ENCODE data around the gene CLHC1. TPM values are rescaled to one million over a fixed set of nuclear protein-coding genes. Genes with fewer than 3 reads are reported as not detected.
A peak's percentile ranks its signal among the peaks of the same experiment; 100 is the strongest.
"Not testable (repeated sequence)": the region's sequence is repeated elsewhere in the genome, so short reads cannot be mapped to it uniquely, and the experiment has no call there.

Gene CLHC1
- total RNA-seq, 1 donor from 2014 or later: 25.0 TPM

DNA sequence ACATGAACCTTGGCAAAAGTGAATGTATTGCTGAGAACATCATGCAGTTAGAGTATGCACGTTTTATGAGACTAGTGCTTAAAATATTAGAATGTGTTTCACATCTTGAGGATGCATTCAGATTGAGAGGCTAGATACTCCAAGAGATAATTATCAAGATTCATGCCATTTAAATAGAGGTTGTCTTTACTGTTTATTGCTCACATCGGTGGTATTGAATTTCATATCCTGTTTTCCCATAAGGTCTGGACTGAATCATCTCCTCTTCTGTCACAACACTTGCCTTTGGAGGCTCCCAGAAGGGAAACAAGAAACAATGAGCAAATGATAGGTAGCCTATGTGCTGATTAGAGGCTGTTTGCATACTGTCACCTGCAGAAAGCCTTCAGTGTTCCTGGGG is 83.8 kb downstream of the CLHC1 start:
- Mint-ChIP-seq H3K36me3 (peaks cover 4% of the 10 kb centered on the region), H3K27ac (peak overlapping the region; percentile 35), H3K4me3 (no peak overlapping the region), H3K27me3 (no peaks in the 10 kb centered on the region), H3K9me3 (peaks cover 4% of the 10 kb centered on the region), H3K4me1 (ENCODE audit: unreplicated experiment) (peaks cover 12% of the 10 kb centered on the region)
- no peak for DNase-seq (ENCODE audit: extremely low spot score, unreplicated experiment)
- no peak for TF ChIP-seq CTCF (conservative IDR thresholded peaks at IDR 0.05)

- Mint-ChIP-seq H3K27me3 (no peaks in the 10 kb centered on the region), H3K27ac (no peak overlapping the region), H3K4me3 (no peak overlapping the region), H3K4me1 (ENCODE audit: unreplicated experiment) (peaks cover 9% of the 10 kb centered on the region), H3K9me3 (peaks cover 8% of the 10 kb centered on the region), H3K36me3 (peaks cover 6% of the 10 kb centered on the region)
- TF ChIP-seq CTCF (conservative IDR thresholded peaks at IDR 0.05): no peak
- DNase-seq (ENCODE audit: extremely low spot score, unreplicated experiment): no peak
Measured at GRCh38 chr2:55147531-55147930, 84.6 kb downstream of the CLHC1 start.

GRCh38 chr2:55147041-55147440 is 85.1 kb downstream of the CLHC1 start:
- no peak for TF ChIP-seq CTCF (conservative IDR thresholded peaks at IDR 0.05)
- peaks cover 11% of the 10 kb centered on the region for H3K9me3 Mint-ChIP-seq
- peaks cover 12% of the 10 kb centered on the region for H3K4me1 Mint-ChIP-seq (ENCODE audit: unreplicated experiment)
- no peaks in the 10 kb centered on the region for H3K27me3 Mint-ChIP-seq
- no peak overlapping the region for H3K4me3 Mint-ChIP-seq
- H3K36me3 Mint-ChIP-seq: peaks cover 8% of the 10 kb centered on the region
- no peak for DNase-seq (ENCODE audit: extremely low spot score, unreplicated experiment)
- H3K27ac Mint-ChIP-seq: no peak overlapping the region

DNA sequence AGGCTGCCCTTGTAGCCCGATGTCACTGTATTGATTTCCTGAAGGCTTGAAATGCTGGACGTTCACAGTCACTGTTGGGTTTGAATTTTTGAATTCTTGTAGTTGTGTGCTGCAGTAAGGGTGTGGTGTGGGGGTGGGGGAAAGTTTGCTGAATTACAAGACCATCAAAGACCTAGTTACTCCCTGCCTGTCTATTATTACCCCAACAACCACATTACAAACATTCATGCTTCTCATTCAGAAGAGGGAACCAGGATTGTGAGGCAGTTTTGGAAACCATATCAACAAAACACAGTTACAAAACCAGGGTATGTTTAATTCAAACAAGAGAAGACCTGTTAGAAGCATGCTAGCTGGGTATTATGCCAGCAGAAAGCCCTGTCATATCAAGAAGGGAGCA is 85.8 kb downstream of the CLHC1 start:
- Mint-ChIP-seq H3K36me3 (peaks cover 8% of the 10 kb centered on the region), H3K4me1 (ENCODE audit: unreplicated experiment) (peaks cover 12% of the 10 kb centered on the region), H3K4me3 (no peak overlapping the region), H3K27me3 (no peaks in the 10 kb centered on the region), H3K27ac (no peak overlapping the region), H3K9me3 (peaks cover 11% of the 10 kb centered on the region)
- TF ChIP-seq CTCF (conservative IDR thresholded peaks at IDR 0.05): no peak
- no peak for DNase-seq (ENCODE audit: extremely low spot score, unreplicated experiment)

GRCh38 chr2:55144922-55145820 is 86.9 kb downstream of the CLHC1 start:
- peaks cover 11% of the 10 kb centered on the region for H3K9me3 Mint-ChIP-seq
- no peak for TF ChIP-seq CTCF (conservative IDR thresholded peaks at IDR 0.05)
- H3K27ac Mint-ChIP-seq: no peak overlapping the region
- peaks cover 12% of the 10 kb centered on the region for H3K4me1 Mint-ChIP-seq (ENCODE audit: unreplicated experiment)
- H3K36me3 Mint-ChIP-seq: peaks cover 8% of the 10 kb centered on the region
- no peaks in the 10 kb centered on the region for H3K27me3 Mint-ChIP-seq
- no peak for DNase-seq (ENCODE audit: extremely low spot score, unreplicated experiment)
- H3K4me3 Mint-ChIP-seq: no peak overlapping the region

GRCh38 chr2:55143706-55144105 is 88.4 kb downstream of the CLHC1 start:
- DNase-seq (ENCODE audit: extremely low spot score, unreplicated experiment); H3K4me3 Mint-ChIP-seq; H3K27ac Mint-ChIP-seq; H3K27me3 Mint-ChIP-seq; H3K36me3 Mint-ChIP-seq: not testable (repeated sequence)
- Mint-ChIP-seq H3K4me1 (ENCODE audit: unreplicated experiment) (peaks cover 14% of the 10 kb centered on the region), H3K9me3 (peaks cover 11% of the 10 kb centered on the region)

All from type B pancreatic cell (in vitro differentiated cells).